Uterus (tissue), 2 donors: ENCODE data around the gene SLC7A4.

Experiments
- CTCF ChIP-seq, 4 experiments: fragments of 200-600 bp in 2 of 4; fragments of 450-650 bp in 2 of 4; sonication (generic) in 2 of 4; IDR thresholded peaks; one replicate each; pipeline ENCODE4 v1.5.1; 2016 to 2019; ENCODE audit warnings: antibody characterized with exemption in 4 of 4, mild to moderate bottlenecking in 2 of 4, moderate library complexity in 1 of 4
- POLR2A ChIP-seq, 2 donors: fragments of 450-650 bp; IDR thresholded peaks; one replicate each; pipeline ENCODE4 v1.6.1; 2016; ENCODE audit warnings: antibody characterized with exemption in 2 of 2, mild to moderate bottlenecking in 1 of 2, moderate library complexity in 1 of 2

- no peak for TF ChIP-seq CTCF (IDR thresholded peaks at IDR 0.05)
- no peak for TF ChIP-seq POLR2A (IDR thresholded peaks at IDR 0.05)
Observed at GRCh38 chr22:20979243-20979809, 53.0 kb downstream of the SLC7A4 start.
